ENCODE measurements around the gene ARHGEF25.
A peak's percentile ranks its signal among the peaks of the same experiment; 100 is the strongest.
"Not testable (repeated sequence)": the region's sequence is repeated elsewhere in the genome, so short reads cannot be mapped to it uniquely, and the experiment has no call there.

The ARHGEF25 gene

GRCh38 chr12:57611108-57611826 lies at the start of gene ARHGEF25:
ARHGEF25 (plus strand) TSS chr12:57611435; CDS start chr12:57611895, 460 bp downstream.
- peak; percentile 70 for DNase-seq

DNA sequence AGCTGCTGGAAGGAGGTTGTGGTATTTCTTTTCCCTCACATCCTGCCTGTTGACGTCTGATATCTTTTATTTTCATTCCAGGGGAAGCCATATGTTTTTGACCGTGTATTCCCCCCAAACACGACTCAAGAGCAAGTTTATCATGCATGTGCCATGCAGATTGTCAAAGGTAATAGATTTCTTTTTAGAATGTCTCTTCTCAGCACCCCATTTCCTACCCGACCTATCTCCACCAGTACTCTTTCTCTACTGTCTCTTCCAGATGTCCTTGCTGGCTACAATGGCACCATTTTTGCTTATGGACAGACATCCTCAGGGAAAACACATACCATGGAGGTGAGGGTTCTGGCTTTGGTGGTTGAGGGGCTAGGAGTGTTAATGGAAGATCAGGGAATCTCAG lies 47.9 kb upstream of the ARHGEF25 start:
- DNase-seq, result no peak

DNA sequence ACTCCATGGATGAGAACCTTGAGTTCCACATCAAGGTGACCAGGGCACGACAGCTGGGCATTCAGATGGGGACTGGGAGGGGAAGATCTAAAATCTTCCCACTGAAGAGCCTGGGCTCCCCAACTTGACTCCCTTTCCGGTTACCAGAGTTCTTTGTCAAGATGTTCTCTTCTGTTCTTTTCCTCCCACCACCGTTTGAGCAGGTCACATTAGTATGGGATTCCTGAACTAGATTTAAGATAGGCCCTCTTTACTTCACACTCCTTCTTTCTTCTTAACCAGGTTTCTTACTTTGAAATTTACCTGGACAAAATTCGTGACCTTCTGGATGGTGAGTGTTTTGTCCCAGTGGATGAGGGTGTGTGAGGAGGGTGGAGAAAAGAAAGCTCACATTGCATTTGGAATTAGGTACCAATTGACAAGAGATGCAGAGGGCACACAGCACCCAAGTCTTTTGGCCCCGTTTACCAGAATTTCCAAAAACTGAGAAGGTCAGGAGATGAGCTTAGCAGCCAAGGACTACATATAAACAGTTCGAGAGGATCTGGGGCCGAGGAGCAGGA lies 47.0 kb upstream of the ARHGEF25 start:
- DNase-seq, result no peak

GRCh38 chr12:57568838-57569237 lies 42.4 kb upstream of the ARHGEF25 start:
- no peak for DNase-seq

DNA sequence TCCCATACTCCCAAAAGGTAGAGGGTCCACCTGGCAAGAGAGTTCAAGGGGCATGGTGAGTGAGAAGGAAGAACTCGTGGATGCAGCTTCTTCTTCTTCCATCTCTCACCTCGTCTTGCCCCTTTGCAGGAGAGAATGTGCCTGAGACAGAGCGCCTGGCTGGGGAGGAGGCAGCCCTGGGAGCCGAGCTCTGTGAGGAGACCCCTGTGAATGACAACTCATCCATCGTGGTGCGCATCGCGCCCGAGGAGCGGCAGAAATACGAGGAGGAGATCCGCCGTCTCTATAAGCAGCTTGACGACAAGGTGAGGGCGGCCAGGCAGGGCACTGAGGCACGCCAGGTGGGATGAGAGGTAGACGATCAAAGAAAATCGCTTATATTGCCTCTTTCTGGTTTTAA lies 41.4 kb upstream of the ARHGEF25 start:
- DNase-seq, result no peak

- DNase-seq, result not testable (repeated sequence)
Measured at GRCh38 chr12:57570438-57570837, 40.8 kb upstream of the ARHGEF25 start.

- no peak for DNase-seq
Measured at GRCh38 chr12:57571926-57572762, 39.1 kb upstream of the ARHGEF25 start.

- DNase-seq, result no peak
Measured at GRCh38 chr12:57574795-57575194, 36.4 kb upstream of the ARHGEF25 start.

- DNase-seq, result no peak
Measured at GRCh38 chr12:57575771-57576612, 35.2 kb upstream of the ARHGEF25 start.

GRCh38 chr12:57576613-57577160 lies 34.5 kb upstream of the ARHGEF25 start:
- no peak for DNase-seq

DNA sequence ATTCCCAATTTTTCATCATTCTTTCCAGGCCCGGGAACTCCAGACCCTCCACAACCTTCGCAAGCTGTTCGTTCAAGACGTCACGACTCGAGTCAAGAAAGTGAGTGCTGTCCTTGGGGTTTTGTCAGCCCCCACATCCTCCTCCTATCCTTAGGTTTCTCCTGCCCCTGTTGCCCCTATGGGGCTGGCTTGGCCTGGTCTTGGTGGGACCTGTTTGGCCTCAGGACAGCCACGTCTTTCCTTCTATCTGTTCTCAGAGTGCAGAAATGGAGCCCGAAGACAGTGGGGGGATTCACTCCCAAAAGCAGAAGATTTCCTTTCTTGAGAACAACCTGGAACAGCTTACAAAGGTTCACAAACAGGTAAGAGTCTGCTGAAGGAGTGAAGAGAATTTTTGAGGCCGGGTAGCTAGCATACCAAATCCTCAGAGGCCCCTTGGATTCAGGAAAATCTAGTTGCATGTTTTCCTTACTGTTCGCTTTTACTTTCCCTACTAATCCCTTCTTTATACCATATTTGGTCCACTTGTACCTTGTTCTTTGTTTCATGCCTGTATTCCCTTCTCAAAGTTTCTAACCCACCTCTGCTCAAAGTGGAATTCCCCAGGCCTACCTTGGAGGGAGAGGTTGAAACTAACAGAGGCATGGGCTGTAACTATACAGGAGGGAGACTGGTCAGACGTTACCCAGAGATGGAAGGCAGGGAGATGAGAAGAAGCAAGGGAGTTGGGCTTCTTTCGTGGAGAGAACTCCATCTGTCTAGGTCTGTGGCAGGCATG lies 33.1 kb upstream of the ARHGEF25 start:
- DNase-seq, result no peak

GRCh38 chr12:57579011-57579410 lies 32.2 kb upstream of the ARHGEF25 start:
- DNase-seq, result peak; percentile 25

- DNase-seq, result no peak
Measured at GRCh38 chr12:57579677-57580465, 31.4 kb upstream of the ARHGEF25 start.

DNA sequence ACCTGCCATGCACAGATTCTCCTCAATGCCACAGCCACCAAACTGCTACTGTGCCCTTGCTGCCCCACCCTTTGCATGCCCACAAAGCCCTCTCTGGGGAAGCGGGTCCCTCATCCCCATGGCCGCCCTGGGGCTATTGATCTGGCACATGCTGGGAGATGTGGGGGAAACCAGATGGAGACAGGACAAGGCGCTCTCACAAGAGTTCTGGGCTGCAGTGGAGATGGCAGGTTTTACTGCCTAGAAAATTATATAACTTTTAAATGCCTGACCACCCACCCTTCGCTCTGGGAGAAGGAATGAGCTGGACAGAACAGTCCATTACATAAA lies 30.8 kb upstream of the ARHGEF25 start:
- no peak for DNase-seq

DNA sequence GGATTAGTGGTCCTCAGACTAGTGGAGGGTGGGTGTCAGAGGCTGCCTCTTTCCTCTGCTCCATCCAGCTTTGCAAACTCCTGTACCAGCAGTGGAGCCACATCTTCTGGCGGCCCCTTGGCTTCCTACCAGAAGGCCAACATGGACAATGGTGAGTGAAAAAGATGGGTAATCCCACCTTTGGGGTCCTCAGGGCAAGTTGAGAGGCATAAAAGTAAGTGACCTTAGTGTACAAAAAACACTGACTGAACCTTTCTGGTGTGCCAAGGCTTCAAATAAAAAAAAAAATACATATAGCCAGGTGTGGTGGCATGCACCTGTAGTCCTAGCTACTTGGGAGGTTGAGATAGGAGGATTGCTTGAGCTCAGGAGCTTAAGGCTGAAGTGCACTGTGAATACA lies 29.4 kb upstream of the ARHGEF25 start:
- DNase-seq, result no peak

- DNase-seq, result no peak
Measured at GRCh38 chr12:57582440-57582839, 28.8 kb upstream of the ARHGEF25 start.

- peak; percentile 82 for DNase-seq
Measured at GRCh38 chr12:57583008-57583831, 28.0 kb upstream of the ARHGEF25 start.

- no peak for DNase-seq
Measured at GRCh38 chr12:57584050-57584449, 27.2 kb upstream of the ARHGEF25 start.

GRCh38 chr12:57584690-57585089 lies 26.5 kb upstream of the ARHGEF25 start:
- no peak for DNase-seq

DNA sequence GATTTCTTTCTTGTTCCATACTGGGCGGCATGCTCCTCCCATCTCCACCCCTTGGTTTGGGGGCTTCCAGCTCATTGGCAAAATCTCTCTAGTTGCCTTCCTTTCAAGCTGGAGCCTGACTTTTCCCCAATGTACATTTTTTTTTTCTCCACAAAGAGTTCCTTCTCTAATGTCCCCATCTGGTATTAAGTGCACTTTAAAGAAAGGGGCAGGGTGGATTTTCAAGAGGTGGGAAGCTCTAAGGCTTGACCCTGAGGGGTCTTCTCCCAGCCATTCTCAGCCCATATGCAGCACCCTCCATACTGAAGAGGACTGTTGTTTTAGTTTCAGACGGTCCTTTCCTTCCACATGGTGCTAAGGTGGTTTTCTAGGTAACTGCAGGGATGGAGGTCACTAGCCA lies 26.1 kb upstream of the ARHGEF25 start:
- DNase-seq, result no peak
